Esophagus muscularis mucosa (tissue), 4 donors: Measurements from ENCODE around the gene NOTO. TPM values are rescaled to one million over a fixed set of nuclear protein-coding genes. Genes with fewer than 3 reads are reported as not detected.
A peak's percentile ranks its signal among the peaks of the same experiment; 100 is the strongest.

ENCODE experiments used
- DNase-seq: peaks from one replicate; pipeline ENCODE4 v3.0.0-alpha.2; 2017; ENCODE audit errors: extremely low spot score
- H3K27ac ChIP-seq, 4 donors: fragments of 200-600 bp; sonication (generic); replicated peaks in 1 of 4; 1 replicate in 3 of 4; 2 replicates in 1 of 4; pipeline ENCODE4 v1.5.1; 2016 to 2019; ENCODE audit warnings: mild to moderate bottlenecking in 1 of 4
- H3K27me3 ChIP-seq, 4 donors: fragments of 200-600 bp; sonication (generic); one replicate each; pipeline versions ENCODE4 v1.5.1 to v1.6.0; 2016 to 2019
- H3K36me3 ChIP-seq, 4 donors: fragments of 200-600 bp; sonication (generic); one replicate each; pipeline ENCODE4 v1.5.1; 2016 to 2019
- H3K4me1 ChIP-seq, 4 donors: fragments of 200-600 bp; sonication (generic); one replicate each; pipeline ENCODE4 v1.5.1; 2016 to 2019
- H3K4me3 ChIP-seq, 4 donors: fragments of 200-600 bp; sonication (generic); 1 replicate in 2 of 4; 2 replicates in 2 of 4; pipeline ENCODE4 v1.5.1; 2016 to 2019; ENCODE audit warnings: mild to moderate bottlenecking in 4 of 4, moderate library complexity in 1 of 4
- H3K9me3 ChIP-seq, 4 donors: fragments of 200-600 bp; sonication (generic); 1 replicate in 3 of 4; 2 replicates in 1 of 4; pipeline ENCODE4 v1.5.1; 2016 to 2019
- EP300 ChIP-seq: sonication (generic); formaldehyde crosslinking; IDR thresholded peaks from one replicate; pipeline ENCODE4 v1.6.1; 2017; ENCODE audit warnings: antibody characterized with exemption
- POLR2A ChIP-seq: fragments of 450-650 bp; IDR thresholded peaks from one replicate; pipeline ENCODE4 v1.6.1; 2017; ENCODE audit warnings: antibody characterized with exemption, moderate library complexity, mild to moderate bottlenecking, low read depth
- POLR2AphosphoS5 ChIP-seq, 2 donors: sonication (generic); formaldehyde crosslinking; IDR thresholded peaks; one replicate each; pipeline ENCODE4 v1.6.1; 2017; ENCODE audit warnings: antibody characterized with exemption in 2 of 2
- WGBS: methylation state at CpG from one replicate; pipeline ENCODE4 v1.1.5; 2018; 5-methylcytosine and 5-hydroxymethylcytosine counted together
- intact Hi-C: fragments of 100-400 bp; cut with DNase I; formaldehyde crosslinking; loops from one replicate; pipeline ENCODE4 v1.15.1; 2023
- total RNA-seq, 4 donors: library from RNA; depleted of rRNA; stranded (reverse); fragments of >200 nt; gene quantifications; one replicate each; pipeline versions ENCODE4 v1.1.0 to v1.2.1, GENCODE V29; 2016
- TF ChIP-seq, protein P1 (sequence below), 3 experiments: fragments of 200-600 bp in 2 of 3; fragments of 450-650 bp in 1 of 3; sonication (generic) in 2 of 3; IDR thresholded peaks; one replicate each; pipeline ENCODE4 v1.5.1; 2017 to 2019; ENCODE audit warnings: antibody characterized with exemption in 3 of 3, mild to moderate bottlenecking in 2 of 3, moderate library complexity in 1 of 3

The NOTO gene
- total RNA-seq, 4 donors from 2014 or later = not detected

DNA sequence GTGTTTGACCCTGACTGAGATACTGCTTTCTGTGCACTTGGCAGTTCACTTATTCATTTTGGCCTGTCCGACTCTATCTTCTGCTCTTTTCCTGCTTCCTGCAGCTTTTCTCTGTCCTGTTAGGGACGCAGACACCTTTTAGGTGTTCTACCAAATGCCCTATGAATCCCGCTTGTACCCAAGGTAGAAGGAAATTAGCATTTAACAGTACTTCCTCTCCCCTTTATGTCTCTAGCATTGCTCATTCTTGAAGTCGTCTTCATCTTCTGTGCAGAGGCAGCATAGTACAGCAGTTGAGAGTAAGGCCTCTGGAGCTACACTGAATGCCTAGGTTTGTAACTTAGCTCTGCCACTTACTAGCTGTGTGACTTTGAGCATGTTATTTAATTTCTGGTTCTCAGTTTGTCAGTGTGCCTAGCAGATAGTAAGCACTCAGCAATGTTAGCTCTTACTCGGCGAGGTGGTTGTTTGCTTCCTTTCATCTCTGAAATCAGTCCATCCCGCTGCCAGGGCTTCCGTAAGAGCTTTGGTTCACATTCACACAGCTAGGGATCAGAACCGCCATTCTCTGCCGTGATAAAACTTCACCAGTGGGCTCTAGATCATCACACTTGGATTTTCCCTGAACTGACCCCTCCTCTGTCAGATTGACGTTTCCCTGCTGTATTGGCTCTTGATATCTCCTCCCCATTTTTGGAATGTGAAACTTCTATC, 33.1 kb downstream of the NOTO start:
- TF ChIP-seq POLR2A = no peak
- TF ChIP-seq POLR2AphosphoS5 (IDR thresholded peaks at IDR 0.05) = no peak
- TF ChIP-seq, protein P1, sequence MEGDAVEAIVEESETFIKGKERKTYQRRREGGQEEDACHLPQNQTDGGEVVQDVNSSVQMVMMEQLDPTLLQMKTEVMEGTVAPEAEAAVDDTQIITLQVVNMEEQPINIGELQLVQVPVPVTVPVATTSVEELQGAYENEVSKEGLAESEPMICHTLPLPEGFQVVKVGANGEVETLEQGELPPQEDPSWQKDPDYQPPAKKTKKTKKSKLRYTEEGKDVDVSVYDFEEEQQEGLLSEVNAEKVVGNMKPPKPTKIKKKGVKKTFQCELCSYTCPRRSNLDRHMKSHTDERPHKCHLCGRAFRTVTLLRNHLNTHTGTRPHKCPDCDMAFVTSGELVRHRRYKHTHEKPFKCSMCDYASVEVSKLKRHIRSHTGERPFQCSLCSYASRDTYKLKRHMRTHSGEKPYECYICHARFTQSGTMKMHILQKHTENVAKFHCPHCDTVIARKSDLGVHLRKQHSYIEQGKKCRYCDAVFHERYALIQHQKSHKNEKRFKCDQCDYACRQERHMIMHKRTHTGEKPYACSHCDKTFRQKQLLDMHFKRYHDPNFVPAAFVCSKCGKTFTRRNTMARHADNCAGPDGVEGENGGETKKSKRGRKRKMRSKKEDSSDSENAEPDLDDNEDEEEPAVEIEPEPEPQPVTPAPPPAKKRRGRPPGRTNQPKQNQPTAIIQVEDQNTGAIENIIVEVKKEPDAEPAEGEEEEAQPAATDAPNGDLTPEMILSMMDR (IDR thresholded peaks at IDR 0.05) = no peak
- TF ChIP-seq EP300 = no peak
- intact Hi-C loops = no loop called here
- WGBS = 65% methylated on average over 11 of the region's 11 CpGs
- Histone ChIP-seq H3K4me1 (peaks cover 32 to 64% (median 56%) of the 10 kb centered on the region in 4 donors), H3K36me3 (peaks cover 0 to 25% (median 16%) of the 10 kb centered on the region in 4 donors), H3K27ac (peak overlapping the region in 3 of 4 donors; percentile 92 to 97 (median 95)), H3K27me3 (no peaks in the 10 kb centered on the region), H3K9me3 (no peaks in the 10 kb centered on the region), H3K4me3 (peak overlapping the region; percentile 73 to 89 (median 76))
- DNase-seq = no peak

DNA sequence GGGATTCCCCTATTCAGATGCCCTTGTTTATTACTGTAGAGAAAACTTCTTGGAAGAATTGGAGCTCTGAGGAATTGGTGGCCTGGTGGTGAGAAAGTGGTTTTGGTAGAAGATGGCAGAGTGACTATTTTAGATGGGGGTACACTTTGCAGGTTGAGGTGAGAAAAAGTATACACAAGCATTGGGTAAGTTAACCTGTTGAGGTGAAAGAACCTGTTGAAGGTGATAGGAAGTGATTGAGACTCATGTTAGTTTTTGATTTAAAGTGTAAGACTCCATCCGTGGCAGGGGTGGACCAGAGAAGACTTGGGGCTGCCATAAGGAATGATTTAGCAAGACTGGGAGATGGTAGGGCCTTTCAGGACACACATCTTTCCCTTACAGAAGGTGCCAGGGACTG, 34.8 kb downstream of the NOTO start:
- Histone ChIP-seq H3K4me1 (peaks cover 31 to 59% (median 55%) of the 10 kb centered on the region in 4 donors), H3K27me3 (no peaks in the 10 kb centered on the region), H3K27ac (no peak overlapping the region), H3K36me3 (peaks cover 0 to 41% (median 30%) of the 10 kb centered on the region in 4 donors), H3K4me3 (no peak overlapping the region), H3K9me3 (no peaks in the 10 kb centered on the region)
- DNase-seq = no peak
- intact Hi-C loops = no loop called here
- WGBS = 52% methylated on average over 1 of the region's 1 CpG
- no peak for TF ChIP-seq EP300
- TF ChIP-seq POLR2A = no peak
- TF ChIP-seq, protein P1 (IDR thresholded peaks at IDR 0.05) = no peak

DNA sequence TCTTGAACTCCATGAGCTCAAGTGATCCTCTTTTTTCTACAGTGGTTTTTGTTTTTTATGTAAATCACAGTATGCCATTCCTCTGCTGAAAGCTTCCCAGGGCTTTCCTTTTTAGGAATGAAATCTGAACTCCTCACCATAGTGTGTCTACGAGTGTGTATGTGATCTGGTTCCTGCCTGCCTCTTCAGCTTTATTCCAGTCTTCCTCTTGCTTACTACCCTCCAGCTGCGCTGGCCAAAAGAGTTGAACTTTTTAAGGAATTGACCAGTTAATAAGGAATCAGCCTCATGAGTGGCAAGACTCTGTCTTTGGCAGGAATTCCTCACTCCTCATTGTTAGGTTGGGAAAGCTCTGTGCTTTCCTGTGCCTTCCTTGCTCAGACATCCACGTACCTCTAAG, 35.8 kb downstream of the NOTO start:
- Histone ChIP-seq H3K27ac (no peak overlapping the region), H3K9me3 (no peaks in the 10 kb centered on the region), H3K4me3 (no peak overlapping the region), H3K4me1 (peaks cover 24 to 54% (median 48%) of the 10 kb centered on the region in 4 donors), H3K27me3 (no peaks in the 10 kb centered on the region), H3K36me3 (peaks cover 8 to 49% (median 40%) of the 10 kb centered on the region in 4 donors)
- intact Hi-C loops = no loop called here
- no peak for DNase-seq
- TF ChIP-seq EP300 (no peak), POLR2AphosphoS5 (IDR thresholded peaks at IDR 0.05) (no peak), POLR2A (no peak)
- TF ChIP-seq, protein P1 (IDR thresholded peaks at IDR 0.05) = no peak
- 68% methylated on average over 3 of the region's 3 CpGs for WGBS

DNA sequence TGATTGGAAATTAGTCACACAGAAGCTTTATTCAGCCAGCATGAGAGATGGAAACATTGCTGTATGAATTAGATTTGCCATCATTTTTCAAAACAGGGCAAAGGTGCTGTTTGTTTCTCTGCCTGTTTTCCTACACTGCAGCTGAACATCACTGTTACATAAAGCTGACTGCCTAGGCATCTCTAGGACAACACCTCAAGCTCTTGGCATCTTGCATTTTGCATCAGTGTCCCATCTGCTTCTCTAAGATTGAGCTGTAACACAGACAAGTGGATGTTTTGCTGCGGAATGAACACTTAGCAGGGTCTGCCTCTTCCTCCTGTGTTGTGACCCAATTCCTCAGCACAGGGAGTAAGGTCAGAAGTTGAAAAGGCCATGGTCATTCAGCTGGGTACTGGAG, 36.6 kb downstream of the NOTO start:
- TF ChIP-seq, protein P1 (IDR thresholded peaks at IDR 0.05) = no peak
- TF ChIP-seq POLR2A (no peak), POLR2AphosphoS5 (IDR thresholded peaks at IDR 0.05) (no peak), EP300 (no peak)
- Histone ChIP-seq H3K27ac (no peak overlapping the region), H3K36me3 (peaks cover 15 to 58% (median 48%) of the 10 kb centered on the region in 4 donors), H3K4me1 (peaks cover 24 to 54% (median 48%) of the 10 kb centered on the region in 4 donors), H3K27me3 (no peaks in the 10 kb centered on the region), H3K9me3 (no peaks in the 10 kb centered on the region), H3K4me3 (no peak overlapping the region)
- DNase-seq = no peak
- intact Hi-C loops = no loop called here
- 88% methylated on average over 1 of the region's 1 CpG for WGBS
